Neural progenitor cell (in vitro differentiated cells): Measurements from ENCODE around the gene ALAS1. TPM values are rescaled to one million over a fixed set of nuclear protein-coding genes. Genes with fewer than 3 reads are reported as not detected.
"Not testable (repeated sequence)": the region's sequence is repeated elsewhere in the genome, so short reads cannot be mapped to it uniquely, and the experiment has no call there.

Experiments
- DNase-seq: peaks from one replicate; pipeline ENCODE4 v3.0.0-alpha.2; 2016; ENCODE audit warnings: low spot score
- H2AFZ ChIP-seq: fragments of 200-600 bp; sonication (generic); replicated peaks from 2 replicates; pipeline ENCODE4 v1.6.1; 2016; ENCODE audit warnings: antibody characterized with exemption
- H3F3A ChIP-seq: fragments of 200-600 bp; sonication (generic); 2 replicates; pipeline ENCODE4 v1.6.1; 2016; ENCODE audit warnings: antibody characterized with exemption, low read depth
- H3K27ac ChIP-seq: fragments of 200-600 bp; sonication (generic); 2 replicates; pipeline ENCODE4 v1.5.1; 2016; ENCODE audit warnings: mild to moderate bottlenecking
- H3K27me3 ChIP-seq: fragments of 200-600 bp; sonication (generic); 2 replicates; pipeline ENCODE4 v1.6.1; 2016; ENCODE audit warnings: mild to moderate bottlenecking, moderate library complexity
- H3K36me3 ChIP-seq: fragments of 200-600 bp; sonication (generic); 2 replicates; pipeline ENCODE4 v1.5.1; 2016
- H3K4me1 ChIP-seq: fragments of 200-600 bp; sonication (generic); 2 replicates; pipeline ENCODE4 v1.6.1; 2016; ENCODE audit warnings: mixed run types
- H3K4me2 ChIP-seq: fragments of 200-600 bp; sonication (generic); 2 replicates; pipeline ENCODE4 v1.6.1; 2016
- H3K4me3 ChIP-seq: fragments of 200-600 bp; sonication (generic); 2 replicates; pipeline ENCODE4 v1.5.1; 2016
- H3K79me2 ChIP-seq: fragments of 200-600 bp; sonication (generic); 2 replicates; pipeline ENCODE4 v1.6.1; 2016; ENCODE audit warnings: low read depth
- H3K9ac ChIP-seq: fragments of 200-600 bp; sonication (generic); 2 replicates; pipeline ENCODE4 v1.6.1; 2016
- H3K9me3 ChIP-seq: fragments of 200-600 bp; sonication (generic); 2 replicates; pipeline ENCODE4 v1.5.1; 2016; ENCODE audit warnings: low read depth
- H4K20me1 ChIP-seq: fragments of 200-600 bp; sonication (generic); 2 replicates; pipeline ENCODE4 v1.6.1; 2016; ENCODE audit warnings: low read depth
- H3K27ac Mint-ChIP-seq: 3 replicates; pipeline ENCODE4 v1.8.0; 2021; ENCODE audit warnings: mixed read lengths
- H3K27me3 Mint-ChIP-seq: 2 replicates; pipeline ENCODE4 v1.8.0; 2022; ENCODE audit warnings: low read depth, mild to moderate bottlenecking, inconsistent platforms, moderate library complexity, mixed read lengths; ENCODE audit not compliant: insufficient read depth
- H3K36me3 Mint-ChIP-seq: 3 replicates; pipeline ENCODE4 v1.8.0; 2021; ENCODE audit warnings: mixed read lengths
- H3K4me1 Mint-ChIP-seq: 3 replicates; pipeline ENCODE4 v1.8.0; 2021; ENCODE audit warnings: mixed read lengths
- H3K4me3 Mint-ChIP-seq: 3 replicates; pipeline ENCODE4 v1.8.0; 2021; ENCODE audit warnings: mild to moderate bottlenecking, moderate library complexity, mixed read lengths
- H3K9me3 Mint-ChIP-seq: 3 replicates; pipeline ENCODE4 v1.8.0; 2020; ENCODE audit warnings: mixed read lengths
- EZH2 ChIP-seq: fragments of 200-600 bp; sonication (generic); IDR thresholded peaks from 2 replicates; pipeline ENCODE4 v1.6.1; 2017; ENCODE audit warnings: antibody characterized with exemption, mild to moderate bottlenecking, moderate library complexity
- EZH2phosphoT487 ChIP-seq: fragments of 200-600 bp; sonication (generic); IDR thresholded peaks from 2 replicates; pipeline ENCODE4 v1.6.1; 2017; ENCODE audit warnings: antibody characterized with exemption
- total RNA-seq: library from RNA; depleted of rRNA; stranded (reverse); fragments of >200 nt; gene quantifications from 2 replicates; pipeline ENCODE4 v1.2.3, GENCODE V29; 2015; ENCODE audit warnings: low replicate concordance
- TF ChIP-seq, protein P1 (sequence below): fragments of 200-600 bp; sonication (generic); IDR thresholded peaks from 2 replicates; pipeline ENCODE4 v1.5.1; 2017; ENCODE audit warnings: antibody characterized with exemption, mild to moderate bottlenecking

The ALAS1 gene
- total RNA-seq, 1 donor from 2014 or later: 35.0 TPM

DNA sequence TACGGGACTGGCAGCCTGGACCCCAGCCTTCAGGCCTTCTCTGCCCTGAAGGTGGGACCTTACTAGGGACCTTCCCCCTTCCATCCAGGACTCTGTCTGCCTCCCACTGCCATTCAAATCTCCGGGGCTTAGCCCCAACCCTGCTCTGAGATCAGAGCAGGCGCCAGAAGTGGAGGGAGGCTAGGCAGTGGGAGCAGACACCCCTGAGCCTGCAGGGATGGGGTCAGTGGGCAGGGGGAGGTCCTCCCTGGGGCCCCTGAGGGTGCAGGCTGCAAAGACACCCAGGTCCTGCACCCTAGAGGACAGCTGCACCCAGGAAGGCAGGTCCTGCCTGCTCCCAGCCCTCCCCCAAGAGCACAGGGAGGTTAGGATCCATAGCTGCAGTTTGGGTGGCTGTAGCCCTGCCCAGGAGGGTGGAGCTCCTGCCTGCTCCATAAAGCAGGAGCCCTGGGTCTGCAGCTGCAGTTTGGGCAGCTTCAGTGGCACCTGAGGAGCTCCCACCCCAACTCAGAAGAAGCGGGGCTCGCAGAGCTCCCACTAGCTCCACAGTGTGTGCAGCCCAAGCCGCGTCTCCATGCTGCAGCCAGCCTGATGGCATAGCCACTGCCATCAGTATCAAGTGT is 35.6 kb upstream of the ALAS1 start:
- Mint-ChIP-seq H3K9me3 (peaks cover 10% of the 10 kb centered on the region), H3K27me3 (no peaks in the 10 kb centered on the region), H3K36me3 (no peaks in the 10 kb centered on the region), H3K27ac (no peak overlapping the region), H3K4me3 (no peak overlapping the region), H3K4me1 (no peaks in the 10 kb centered on the region)
- Histone ChIP-seq H3K79me2 (no peaks in the 10 kb centered on the region), H3F3A (no peaks in the 10 kb centered on the region), H3K9me3 (no peaks in the 10 kb centered on the region), H3K9ac (no peak overlapping the region), H3K27me3 (no peaks in the 10 kb centered on the region), H3K36me3 (no peaks in the 10 kb centered on the region), H3K4me2 (no peak overlapping the region), H3K4me3 (no peak overlapping the region), H3K4me1 (no peaks in the 10 kb centered on the region), H4K20me1 (no peaks in the 10 kb centered on the region), H3K27ac (no peak overlapping the region), H2AFZ (peak overlapping the region; percentile 82)
- TF ChIP-seq EZH2 (no peak), EZH2phosphoT487 (no peak)
- TF ChIP-seq, protein P1, sequence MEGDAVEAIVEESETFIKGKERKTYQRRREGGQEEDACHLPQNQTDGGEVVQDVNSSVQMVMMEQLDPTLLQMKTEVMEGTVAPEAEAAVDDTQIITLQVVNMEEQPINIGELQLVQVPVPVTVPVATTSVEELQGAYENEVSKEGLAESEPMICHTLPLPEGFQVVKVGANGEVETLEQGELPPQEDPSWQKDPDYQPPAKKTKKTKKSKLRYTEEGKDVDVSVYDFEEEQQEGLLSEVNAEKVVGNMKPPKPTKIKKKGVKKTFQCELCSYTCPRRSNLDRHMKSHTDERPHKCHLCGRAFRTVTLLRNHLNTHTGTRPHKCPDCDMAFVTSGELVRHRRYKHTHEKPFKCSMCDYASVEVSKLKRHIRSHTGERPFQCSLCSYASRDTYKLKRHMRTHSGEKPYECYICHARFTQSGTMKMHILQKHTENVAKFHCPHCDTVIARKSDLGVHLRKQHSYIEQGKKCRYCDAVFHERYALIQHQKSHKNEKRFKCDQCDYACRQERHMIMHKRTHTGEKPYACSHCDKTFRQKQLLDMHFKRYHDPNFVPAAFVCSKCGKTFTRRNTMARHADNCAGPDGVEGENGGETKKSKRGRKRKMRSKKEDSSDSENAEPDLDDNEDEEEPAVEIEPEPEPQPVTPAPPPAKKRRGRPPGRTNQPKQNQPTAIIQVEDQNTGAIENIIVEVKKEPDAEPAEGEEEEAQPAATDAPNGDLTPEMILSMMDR: no peak
- DNase-seq: no peak

DNA sequence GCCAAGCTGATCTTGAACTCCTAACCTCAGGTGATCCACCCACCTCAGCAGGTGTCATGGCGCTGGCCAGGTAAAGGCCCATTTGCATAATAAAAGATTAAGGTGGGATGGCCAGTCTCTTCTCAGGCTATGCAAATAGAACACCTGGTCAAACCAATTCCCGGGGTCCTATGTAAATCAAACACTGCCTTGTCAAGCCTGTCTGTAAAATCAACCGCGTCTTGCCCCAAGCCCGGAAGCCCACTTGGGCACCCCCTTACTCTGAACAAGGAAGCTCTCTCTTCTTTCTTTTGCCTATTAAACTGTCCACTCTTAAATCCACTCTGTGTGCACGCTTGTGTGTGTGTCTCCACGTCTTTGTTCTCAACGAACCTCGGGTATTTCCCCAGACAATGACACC is 30.7 kb upstream of the ALAS1 start:
- H4K20me1 ChIP-seq: no peaks in the 10 kb centered on the region
- no peak for DNase-seq
- H3K27ac ChIP-seq: no peak overlapping the region
- Mint-ChIP-seq H3K36me3 (no peaks in the 10 kb centered on the region), H3K4me3 (no peak overlapping the region), H3K27me3 (no peaks in the 10 kb centered on the region), H3K9me3 (peaks cover 10% of the 10 kb centered on the region), H3K4me1 (peaks cover 4% of the 10 kb centered on the region), H3K27ac (no peak overlapping the region)
- no peaks in the 10 kb centered on the region for H3F3A ChIP-seq
- no peak overlapping the region for H3K9ac ChIP-seq
- H3K4me2 ChIP-seq: no peak overlapping the region
- H3K4me1 ChIP-seq: no peaks in the 10 kb centered on the region
- no peaks in the 10 kb centered on the region for H3K79me2 ChIP-seq
- no peaks in the 10 kb centered on the region for H3K36me3 ChIP-seq
- no peaks in the 10 kb centered on the region for H3K27me3 ChIP-seq
- no peaks in the 10 kb centered on the region for H3K9me3 ChIP-seq
- TF ChIP-seq, protein P1: no peak
- H2AFZ ChIP-seq: peak overlapping the region; percentile 42
- H3K4me3 ChIP-seq: no peak overlapping the region

DNA sequence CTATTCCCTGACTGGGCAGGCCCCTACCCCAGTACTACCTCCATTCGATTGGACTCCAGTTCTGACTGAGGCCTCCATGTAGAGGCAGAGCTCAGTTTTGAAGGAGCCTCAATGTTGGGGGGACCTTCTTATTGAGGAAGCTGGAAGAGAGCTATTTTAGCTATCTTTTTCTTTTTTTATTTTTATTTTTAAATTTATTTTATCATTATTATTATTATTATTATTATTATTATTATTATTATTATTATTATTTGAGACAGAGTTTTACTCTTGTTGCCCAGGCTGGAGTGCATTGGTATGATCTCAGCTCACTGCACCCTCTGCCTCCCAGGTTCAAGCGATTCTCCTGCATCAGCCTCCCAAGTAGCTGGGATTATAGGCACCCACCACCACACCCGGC is 27.7 kb upstream of the ALAS1 start:
- H3K4me2 ChIP-seq, H3K27ac ChIP-seq, H3K4me3 ChIP-seq, H3K27me3 ChIP-seq, H2AFZ ChIP-seq, H3K4me3 Mint-ChIP-seq, H3K4me1 Mint-ChIP-seq, H3K9me3 ChIP-seq, H4K20me1 ChIP-seq, H3F3A ChIP-seq, H3K36me3 Mint-ChIP-seq, H3K36me3 ChIP-seq, H3K27me3 Mint-ChIP-seq, H3K79me2 ChIP-seq, H3K4me1 ChIP-seq, H3K27ac Mint-ChIP-seq, H3K9me3 Mint-ChIP-seq, H3K9ac ChIP-seq, DNase-seq: not testable (repeated sequence)

DNA sequence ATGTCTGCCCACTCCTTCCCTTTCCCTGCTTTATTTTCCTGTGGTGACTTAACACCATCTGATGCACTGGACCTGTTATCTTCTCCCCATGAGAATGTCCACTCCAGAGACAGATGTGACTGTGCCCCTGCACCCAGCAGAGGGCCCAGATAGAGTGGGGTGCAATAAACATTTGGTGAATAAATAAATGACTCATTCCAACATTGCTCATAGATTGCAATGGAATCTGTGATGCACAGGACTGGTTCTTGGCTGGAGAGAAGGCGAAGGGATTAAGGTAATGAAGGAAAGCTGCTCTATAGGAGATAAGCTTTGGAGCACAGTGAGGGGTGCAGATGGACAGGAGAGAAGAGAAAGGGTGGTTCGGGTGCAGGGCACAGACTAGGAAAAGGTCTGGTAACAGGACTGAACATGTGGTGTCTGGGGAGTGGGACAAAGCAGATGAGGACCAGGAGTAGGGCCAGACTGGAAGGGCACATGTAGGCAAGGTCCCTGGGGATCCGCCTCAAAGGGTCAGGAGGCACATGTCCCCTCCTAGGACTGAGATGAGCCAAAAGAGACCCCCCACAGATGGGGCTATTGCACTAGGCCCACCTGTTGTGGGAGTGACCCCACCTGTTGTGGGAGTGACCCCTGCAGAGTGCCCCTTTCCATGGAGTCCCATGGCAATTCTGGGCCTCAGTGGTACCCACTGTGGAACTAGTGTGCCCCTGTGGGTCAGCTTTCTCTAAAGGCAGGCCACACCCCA is 26.3 kb upstream of the ALAS1 start:
- Histone ChIP-seq H3K79me2 (no peaks in the 10 kb centered on the region), H3K27me3 (no peaks in the 10 kb centered on the region), H3K36me3 (no peaks in the 10 kb centered on the region), H3F3A (no peaks in the 10 kb centered on the region), H4K20me1 (no peaks in the 10 kb centered on the region), H3K9me3 (no peaks in the 10 kb centered on the region), H3K9ac (no peak overlapping the region), H2AFZ (no peak overlapping the region), H3K4me1 (no peaks in the 10 kb centered on the region), H3K27ac (no peak overlapping the region), H3K4me2 (no peak overlapping the region), H3K4me3 (no peak overlapping the region)
- Mint-ChIP-seq H3K27me3 (peaks cover 4% of the 10 kb centered on the region), H3K4me3 (no peak overlapping the region), H3K4me1 (peaks cover 10% of the 10 kb centered on the region), H3K36me3 (no peaks in the 10 kb centered on the region), H3K9me3 (no peaks in the 10 kb centered on the region), H3K27ac (no peak overlapping the region)
- DNase-seq: no peak
- TF ChIP-seq EZH2: no peak
